B cell (primary cell): Measurements from ENCODE around the gene POLR3G. TPM values are rescaled to one million over a fixed set of nuclear protein-coding genes. Genes with fewer than 3 reads are reported as not detected.

ENCODE experiments used
- ATAC-seq: fragments of 200-7000 bp; cut with Tn5 transposase; one replicate; pipeline ENCODE4 v1.10.0; 2021; ENCODE audit warnings: low read depth, mild to moderate bottlenecking, moderate number of reproducible peaks, moderate library complexity
- CTCF ChIA-PET: fragments of 350-600 bp; sonication (Branson Sonifier 250); formaldehyde crosslinking; loops from one replicate; lab custom pipeline; 2021; ENCODE audit warnings: antibody characterized with exemption, inconsistent platforms; lab: Charles Lee
- POLR2A ChIA-PET: fragments of 350-600 bp; sonication (Branson Sonifier 250); formaldehyde crosslinking; loops from one replicate; lab custom pipeline; 2021; ENCODE audit warnings: antibody characterized with exemption; lab: Charles Lee
- DNase-seq: peaks from one replicate; pipeline ENCODE4 v3.0.0; 2013
- H2AFZ ChIP-seq: 2 replicates; pipeline ENCODE4 v1.6.1; 2012; ENCODE audit warnings: mild to moderate bottlenecking, low read depth, low read length; ENCODE audit not compliant: insufficient read depth, poor library complexity, severe bottlenecking
- H3K27ac ChIP-seq, 2 donors: 1 replicate in 1 of 2; 2 replicates in 1 of 2; pipeline ENCODE4 v1.5.1; 2012 to 2013; ENCODE audit warnings: low read length in 2 of 2, mild to moderate bottlenecking in 2 of 2, moderate library complexity in 1 of 2
- H3K27me3 ChIP-seq, 4 experiments: fragments of 200-600 bp in 1 of 4; sonication (generic) in 1 of 4; replicated peaks in 1 of 4; 1 replicate in 2 of 4; 2 replicates in 2 of 4; pipeline versions ENCODE4 v1.6.1 to v1.7.0; 2013 to 2016; ENCODE audit warnings: low read length in 3 of 4, mild to moderate bottlenecking in 2 of 4, mixed read lengths in 1 of 4, moderate library complexity in 1 of 4; ENCODE audit not compliant: insufficient read depth in 4 of 4, control insufficient read depth in 3 of 4; ENCODE audit errors: control extremely low read depth in 1 of 4
- H3K36me3 ChIP-seq, 2 experiments: replicated peaks in 1 of 2; 1 replicate in 1 of 2; 2 replicates in 1 of 2; pipeline versions ENCODE4 v1.6.1 to v1.7.1; 2013; ENCODE audit warnings: low read length in 1 of 2; ENCODE audit not compliant: insufficient read depth in 2 of 2, control insufficient read depth in 1 of 2; ENCODE audit errors: control extremely low read depth in 1 of 2, extremely low read depth in 1 of 2
- H3K4me1 ChIP-seq, 2 donors: fragments of 200-600 bp in 1 of 2; sonication (generic) in 1 of 2; 1 replicate in 1 of 2; 2 replicates in 1 of 2; pipeline versions ENCODE4 v1.5.1 to v1.6.1; 2013 to 2017; ENCODE audit warnings: low read length in 2 of 2; ENCODE audit not compliant: control insufficient read depth in 2 of 2, insufficient read depth in 2 of 2
- H3K4me2 ChIP-seq: replicated peaks from 2 replicates; pipeline ENCODE3; 2012; ENCODE audit warnings: mild to moderate bottlenecking, low read depth, low read length; ENCODE audit not compliant: poor library complexity, severe bottlenecking
- H3K4me3 ChIP-seq, 5 experiments: fragments of 200-600 bp in 1 of 5; sonication (generic) in 1 of 5; 1 replicate in 3 of 5; 2 replicates in 2 of 5; pipeline versions ENCODE4 v1.5.1 to v1.7.0; 2011 to 2016; ENCODE audit warnings: low read length in 4 of 5, mild to moderate bottlenecking in 4 of 5, low read depth in 2 of 5, control low read depth in 1 of 5, moderate library complexity in 1 of 5; ENCODE audit not compliant: insufficient read depth in 1 of 5; ENCODE audit errors: control extremely low read depth in 1 of 5, extremely low read depth in 1 of 5
- H3K79me2 ChIP-seq: fragments of 200-600 bp; sonication (generic); one replicate; pipeline ENCODE4 v1.6.0; 2016; ENCODE audit warnings: low read length; ENCODE audit not compliant: control insufficient read depth, insufficient read depth
- H3K9ac ChIP-seq: fragments of 200-600 bp; sonication (generic); 2 replicates; pipeline ENCODE4 v1.6.1; 2017; ENCODE audit warnings: mild to moderate bottlenecking, low read length, moderate library complexity
- H3K9me3 ChIP-seq, 3 donors: one replicate each; pipeline versions ENCODE4 v1.6.1 to v1.7.1; 2013; ENCODE audit warnings: low read length in 2 of 3; ENCODE audit not compliant: control insufficient read depth in 2 of 3, insufficient read depth in 1 of 3; ENCODE audit errors: control extremely low read depth in 1 of 3
- H4K20me1 ChIP-seq: 2 replicates; pipeline ENCODE4 v1.6.0; 2012; ENCODE audit warnings: mild to moderate bottlenecking, low read length; ENCODE audit not compliant: insufficient read depth, control insufficient read depth, poor library complexity, severe bottlenecking
- H3K27ac Mint-ChIP-seq: one replicate; pipeline ENCODE4 v1.8.0; 2021; ENCODE audit warnings: mixed read lengths
- H3K27me3 Mint-ChIP-seq: one replicate; pipeline ENCODE4 v1.8.0; 2021; ENCODE audit warnings: mixed read lengths
- H3K4me1 Mint-ChIP-seq: one replicate; pipeline ENCODE4 v1.8.0; 2021; ENCODE audit warnings: mixed read lengths
- H3K4me3 Mint-ChIP-seq: one replicate; pipeline ENCODE4 v1.8.0; 2021; ENCODE audit warnings: mixed read lengths
- H3K9me3 Mint-ChIP-seq: one replicate; pipeline ENCODE4 v1.8.0; 2022; ENCODE audit warnings: mixed read lengths; ENCODE audit not compliant: insufficient read depth
- CTCF ChIP-seq: fragments of 200-600 bp; IDR thresholded peaks from one replicate; pipeline ENCODE4 v1.8.0; 2022; ENCODE audit warnings: antibody characterized with exemption, mild to moderate bottlenecking
- EZH2 ChIP-seq: IDR thresholded peaks from 2 replicates; pipeline ENCODE4 v1.6.1; 2012; ENCODE audit warnings: borderline replicate concordance, low read depth, mild to moderate bottlenecking, moderate library complexity, low read length; ENCODE audit not compliant: insufficient read depth, poor library complexity, severe bottlenecking
- WGBS: methylation state at CpG from one replicate; pipeline ENCODE4 v1.1.5; 2013; ENCODE audit warnings: missing lambda C conversion rate; ENCODE audit not compliant: insufficient coverage; 5-methylcytosine and 5-hydroxymethylcytosine counted together
- intact Hi-C: fragments of 100-400 bp; cut with micrococcal nuclease; formaldehyde crosslinking; loops from one replicate; pipeline ENCODE4 v1.10.0; 2022
- polyA plus RNA-seq: library from polyadenylated mRNA; depleted of rRNA; stranded (reverse); fragments of >200 nt; gene quantifications from 2 replicates; pipeline ENCODE4 v1.2.3, GENCODE V29; 2012
- total RNA-seq, 2 donors: library from RNA; stranded (reverse); fragments of 120-200 nt in 1 of 2; gene quantifications; 1 replicate in 1 of 2; 2 replicates in 1 of 2; pipeline versions ENCODE4 v1.2.3 to v1.2.4, GENCODE V29; 2013 to 2022

POLR3G gene
- total and polyA plus RNA-seq, 2 donors (not counting 1 experiment from before 2014, with no cell fraction given) = 0.52 to 2.3 TPM

DNA sequence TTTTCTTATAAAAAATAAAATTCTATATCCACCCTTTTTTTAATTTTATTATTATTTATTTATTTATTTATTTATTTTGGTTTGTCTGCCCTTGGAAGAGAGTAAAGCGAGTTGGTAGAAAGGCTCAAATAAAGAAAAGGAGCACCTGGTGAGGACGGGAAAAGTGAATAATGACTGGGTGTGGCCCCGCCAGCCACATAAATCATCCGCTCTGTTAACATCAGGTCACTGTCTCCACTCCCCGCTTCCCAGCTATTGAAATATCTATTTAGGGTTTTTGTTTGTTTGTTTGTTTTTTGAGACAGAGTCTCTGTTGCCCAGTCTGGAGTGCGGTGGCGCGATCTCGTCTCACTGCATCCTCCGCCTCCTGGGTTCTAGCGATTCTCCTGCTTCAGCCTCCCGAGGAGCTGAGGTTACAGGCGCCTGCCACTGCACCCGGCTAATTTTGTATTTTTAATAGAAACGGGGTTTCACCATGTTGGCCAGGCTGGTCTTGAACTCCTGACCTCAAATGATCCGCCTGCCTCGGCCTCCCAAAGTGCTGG lies 844 bp downstream of the POLR3G start:
- no peaks in the 10 kb centered on the region for H3K9me3 ChIP-seq
- no peaks in the 10 kb centered on the region for H4K20me1 ChIP-seq
- no peaks in the 10 kb centered on the region for H3K27me3 ChIP-seq
- peaks cover 28% of the 10 kb centered on the region for H3K79me2 ChIP-seq
- H2AFZ ChIP-seq = peak overlapping the region; percentile 97
- TF ChIP-seq CTCF (no peak), EZH2 (no peak)
- no peak overlapping the region for H3K27ac Mint-ChIP-seq
- ATAC-seq (no peak), DNase-seq (no peak)
- H3K4me2 ChIP-seq = peak overlapping the region; percentile 80
- H3K9me3 Mint-ChIP-seq = no peaks in the 10 kb centered on the region
- H3K9ac ChIP-seq = no peak overlapping the region
- POLR2A ChIA-PET = interaction anchor here (1.5 kb wide), 1 partner anchor 65 kb away, joined by 13 read pairs; the partner anchor contains the start of gene CETN3
- intact Hi-C loops = loop anchor here (2.0 to 10.0 kb wide), 2 partner anchors 1591 to 1743 kb away; partner anchors contain the start of gene MEF2C
- no peak overlapping the region for H3K4me3 ChIP-seq
- H3K27ac ChIP-seq = no peak overlapping the region
- peaks cover 11 to 15% of the 10 kb centered on the region in 2 donors for H3K4me1 ChIP-seq
- peaks cover 23% of the 10 kb centered on the region for H3K4me1 Mint-ChIP-seq
- H3K36me3 ChIP-seq = no peaks in the 10 kb centered on the region
- CTCF ChIA-PET = interaction anchor here (1.1 to 3.3 kb wide), 5 partner anchors 54 to 66 kb away, joined by 4 to 21 read pairs (median 8); partner anchors contain the start of genes CETN3 and LYSMD3
- WGBS = 91% methylated on average over 10 of the region's 17 CpGs
- H3K4me3 Mint-ChIP-seq = peak overlapping the region; percentile 96
- no peaks in the 10 kb centered on the region for H3K27me3 Mint-ChIP-seq

DNA sequence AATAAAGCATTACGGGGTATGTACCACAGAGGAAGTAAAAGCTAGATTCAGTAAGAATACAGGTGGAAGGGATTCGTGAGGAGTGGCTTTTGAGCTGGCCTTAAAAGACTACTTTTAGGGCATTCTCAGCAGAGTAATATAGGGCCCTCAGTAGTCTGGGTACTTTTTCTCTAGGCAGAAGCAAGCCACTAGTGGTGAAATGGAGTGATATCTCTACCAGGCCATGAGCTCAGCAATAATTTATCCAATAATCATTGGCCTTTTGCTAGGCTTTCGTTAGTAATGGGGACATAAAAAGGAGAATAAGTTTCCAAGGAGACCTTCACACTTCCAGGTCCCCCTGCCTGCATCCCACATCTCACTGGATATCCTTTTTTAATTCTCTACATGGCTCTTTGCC lies 1.7 kb downstream of the POLR3G start:
- H3K4me2 ChIP-seq = no peak overlapping the region
- H3K4me3 Mint-ChIP-seq = no peak overlapping the region

More for the DNA sequence above, 1.7 kb downstream of the POLR3G start:
- H3K9ac ChIP-seq = no peak overlapping the region
- no peaks in the 10 kb centered on the region for H3K27me3 ChIP-seq
- H3K9me3 ChIP-seq = no peaks in the 10 kb centered on the region
- POLR2A ChIA-PET = no interaction called here
- Mint-ChIP-seq H3K27ac (no peak overlapping the region), H3K9me3 (no peaks in the 10 kb centered on the region), H3K4me1 (peaks cover 17% of the 10 kb centered on the region), H3K27me3 (no peaks in the 10 kb centered on the region)
- CTCF ChIA-PET = interaction anchor here (1.1 to 2.6 kb wide), 2 partner anchors 54 to 62 kb away, joined by 4 to 8 read pairs; partner anchors contain the start of gene LYSMD3
- peaks cover 11 to 15% of the 10 kb centered on the region in 2 donors for H3K4me1 ChIP-seq
- no peaks in the 10 kb centered on the region for H4K20me1 ChIP-seq
- no peak overlapping the region for H3K4me3 ChIP-seq
- intact Hi-C loops = loop anchor here (10.0 kb wide), 1 partner anchor 1592 kb away; the partner anchor contains the start of gene MEF2C
- H3K27ac ChIP-seq = no peak overlapping the region
- DNase-seq (no peak), ATAC-seq (no peak)
- H3K79me2 ChIP-seq = peaks cover 22% of the 10 kb centered on the region
- H3K36me3 ChIP-seq = no peaks in the 10 kb centered on the region
- no peak overlapping the region for H2AFZ ChIP-seq
- 74% methylated on average over 2 of the region's 3 CpGs for WGBS
- TF ChIP-seq CTCF (no peak), EZH2 (no peak)
